ENCODE results near the gene MTUS2. TPM values are rescaled to one million over a fixed set of nuclear protein-coding genes. Genes with fewer than 3 reads are reported as not detected.

Gene MTUS2
- total RNA-seq, 1 donor = 0.36 TPM

- TF ChIP-seq CTCF (IDR thresholded peaks at IDR 0.05; ENCODE audit: insufficient read depth, low read length) = no peak
- H3K4me3 ChIP-seq (ENCODE audit: low read depth, low read length) = no peak overlapping the region
- no peak for DNase-seq (ENCODE audit: low read depth)
Measured at GRCh38 chr13:29480893-29481525, 660.9 kb downstream of the MTUS2 start.

- no peak for DNase-seq (ENCODE audit: low read depth)
- no peak overlapping the region for H3K4me3 ChIP-seq (ENCODE audit: low read depth, low read length)
- no peak for TF ChIP-seq CTCF (IDR thresholded peaks at IDR 0.05; ENCODE audit: insufficient read depth, low read length)
Measured at GRCh38 chr13:29481603-29482002, 661.5 kb downstream of the MTUS2 start.

GRCh38 chr13:29482504-29482903 is 662.4 kb downstream of the MTUS2 start:
- no peak overlapping the region for H3K4me3 ChIP-seq (ENCODE audit: low read depth, low read length)
- no peak for DNase-seq (ENCODE audit: low read depth)
- no peak for TF ChIP-seq CTCF (IDR thresholded peaks at IDR 0.05; ENCODE audit: insufficient read depth, low read length)

- no peak for TF ChIP-seq CTCF (IDR thresholded peaks at IDR 0.05; ENCODE audit: insufficient read depth, low read length)
- no peak overlapping the region for H3K4me3 ChIP-seq (ENCODE audit: low read depth, low read length)
- DNase-seq (ENCODE audit: low read depth) = no peak
Measured at GRCh38 chr13:29483211-29483610, 663.1 kb downstream of the MTUS2 start.

- no peak for DNase-seq (ENCODE audit: low read depth)
- TF ChIP-seq CTCF (IDR thresholded peaks at IDR 0.05; ENCODE audit: insufficient read depth, low read length) = no peak
- no peak overlapping the region for H3K4me3 ChIP-seq (ENCODE audit: low read depth, low read length)
Measured at GRCh38 chr13:29483623-29484022, 663.5 kb downstream of the MTUS2 start.

- TF ChIP-seq CTCF (IDR thresholded peaks at IDR 0.05; ENCODE audit: insufficient read depth, low read length) = no peak
- no peak overlapping the region for H3K4me3 ChIP-seq (ENCODE audit: low read depth, low read length)
- DNase-seq (ENCODE audit: low read depth) = no peak
Measured at GRCh38 chr13:29484236-29484635, 664.1 kb downstream of the MTUS2 start.

- no peak for TF ChIP-seq CTCF (IDR thresholded peaks at IDR 0.05; ENCODE audit: insufficient read depth, low read length)
- no peak for DNase-seq (ENCODE audit: low read depth)
Measured at GRCh38 chr13:29484796-29485195, 664.7 kb downstream of the MTUS2 start.

More at GRCh38 chr13:29484796-29485195, 664.7 kb downstream of the MTUS2 start:
- no peak overlapping the region for H3K4me3 ChIP-seq (ENCODE audit: low read depth, low read length)

All from fibroblast of the aortic adventitia (primary cell).